Astrocyte (in vitro differentiated cells and primary cell): ENCODE measurements around the gene SUGCT. TPM values are rescaled to one million over a fixed set of nuclear protein-coding genes. Genes with fewer than 3 reads are reported as not detected.

Experiments
- DNase-seq: peaks from one replicate; pipeline ENCODE4 v3.0.0-alpha.2; 2010; ENCODE audit warnings: low read depth
- FAIRE-seq: peaks from 2 replicates; lab custom pipeline; 2011; peaks lifted over from hg19 to GRCh38; lab: Jason Lieb, UNC
- H2AFZ ChIP-seq: 2 replicates; pipeline ENCODE4 v1.6.0; 2012; ENCODE audit warnings: low read depth, low read length, inconsistent platforms
- H3K27ac ChIP-seq: 2 replicates; pipeline ENCODE4 v1.5.1; 2011; ENCODE audit warnings: low read depth, low read length, inconsistent platforms
- H3K27me3 ChIP-seq: 2 replicates; pipeline ENCODE4 v1.6.0; 2011; ENCODE audit warnings: low read length, inconsistent platforms; ENCODE audit not compliant: insufficient read depth
- H3K36me3 ChIP-seq: 2 replicates; pipeline ENCODE4 v1.5.1; 2011; ENCODE audit warnings: low read length, inconsistent platforms; ENCODE audit not compliant: insufficient read depth
- H3K4me1 ChIP-seq: 2 replicates; pipeline ENCODE4 v1.5.1; 2011; ENCODE audit warnings: low read length, inconsistent platforms; ENCODE audit not compliant: insufficient read depth
- H3K4me2 ChIP-seq: 2 replicates; pipeline ENCODE4 v1.6.0; 2012; ENCODE audit warnings: low read length, inconsistent platforms
- H3K4me3 ChIP-seq: 2 replicates; pipeline ENCODE4 v1.5.1; 2011; ENCODE audit warnings: low read depth, mild to moderate bottlenecking, low read length, inconsistent platforms; ENCODE audit not compliant: insufficient read depth
- H3K79me2 ChIP-seq: 2 replicates; pipeline ENCODE4 v1.6.0; 2012; ENCODE audit warnings: mild to moderate bottlenecking, low read length, inconsistent platforms; ENCODE audit not compliant: insufficient read depth
- H3K9ac ChIP-seq: 2 replicates; pipeline ENCODE4 v1.6.0; 2012; ENCODE audit warnings: mild to moderate bottlenecking, low read length, inconsistent platforms
- H3K9me3 ChIP-seq: 2 replicates; pipeline ENCODE4 v1.5.1; 2012; ENCODE audit warnings: low read depth, mild to moderate bottlenecking, low read length, inconsistent platforms; ENCODE audit not compliant: insufficient read depth
- H4K20me1 ChIP-seq: 2 replicates; pipeline ENCODE4 v1.6.0; 2012; ENCODE audit warnings: low read length, inconsistent platforms; ENCODE audit not compliant: insufficient read depth
- H3K27ac Mint-ChIP-seq: one replicate; pipeline ENCODE4 v1.8.0; 2021; ENCODE audit warnings: mild to moderate bottlenecking, mixed read lengths; ENCODE audit not compliant: unreplicated experiment
- H3K27me3 Mint-ChIP-seq: one replicate; pipeline ENCODE4 v1.8.0; 2021; ENCODE audit warnings: low read depth, mixed read lengths; ENCODE audit not compliant: unreplicated experiment
- H3K36me3 Mint-ChIP-seq: one replicate; pipeline ENCODE4 v1.8.0; 2021; ENCODE audit warnings: low read depth, mixed read lengths; ENCODE audit not compliant: unreplicated experiment
- H3K4me1 Mint-ChIP-seq: one replicate; pipeline ENCODE4 v1.8.0; 2021; ENCODE audit warnings: low read depth, mixed read lengths; ENCODE audit not compliant: unreplicated experiment
- H3K4me3 Mint-ChIP-seq: one replicate; pipeline ENCODE4 v1.8.0; 2021; ENCODE audit warnings: mild to moderate bottlenecking, moderate library complexity, mixed read lengths; ENCODE audit not compliant: unreplicated experiment
- H3K9me3 Mint-ChIP-seq: one replicate; pipeline ENCODE4 v1.8.0; 2021; ENCODE audit warnings: mild to moderate bottlenecking, mixed read lengths; ENCODE audit not compliant: unreplicated experiment
- CTCF ChIP-seq: IDR thresholded peaks from 2 replicates; pipeline ENCODE4 v1.5.1; 2011; ENCODE audit warnings: low read depth, mild to moderate bottlenecking, inconsistent platforms, low read length, moderate library complexity; ENCODE audit not compliant: insufficient read depth
- EZH2 ChIP-seq: IDR thresholded peaks from 2 replicates; pipeline ENCODE4 v1.6.1; 2012; ENCODE audit warnings: mild to moderate bottlenecking, low read length, inconsistent platforms; ENCODE audit not compliant: insufficient read depth
- total RNA-seq: library from RNA; stranded (reverse); gene quantifications from 2 replicates; pipeline ENCODE4 v1.2.1, GENCODE V29; 2021

The SUGCT gene
- total RNA-seq, 1 donor from 2014 or later, result 15.5 TPM

DNA sequence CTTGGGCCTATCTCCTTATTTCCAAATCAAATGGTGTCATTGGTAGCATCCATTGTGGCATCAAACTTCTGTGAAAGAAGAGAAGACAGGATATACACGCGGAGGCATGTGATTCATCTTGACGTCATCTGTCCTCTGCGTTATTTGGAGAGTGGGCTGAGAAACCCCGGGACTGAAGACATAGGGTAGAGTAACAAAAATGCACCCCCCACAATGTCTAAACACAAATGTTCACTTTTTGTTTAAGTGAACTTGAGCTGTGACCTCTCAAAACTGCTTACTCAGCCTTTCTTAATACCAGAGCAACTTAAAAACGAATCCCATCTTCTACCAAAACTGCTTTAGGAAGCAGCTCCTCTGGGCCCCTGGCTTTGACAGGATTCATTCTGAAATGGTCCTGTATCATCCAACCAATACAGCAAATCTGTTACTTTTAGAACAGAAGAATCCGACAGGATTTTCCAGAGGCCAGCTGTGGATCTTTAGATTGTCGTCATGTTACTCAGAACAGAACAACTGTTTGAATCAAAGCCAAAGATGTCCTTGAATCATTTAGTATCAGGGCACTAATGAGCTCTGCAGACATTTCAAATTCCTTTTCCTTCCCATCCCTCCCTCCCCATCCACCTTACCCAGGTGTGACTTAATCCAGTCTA lies 438.1 kb downstream of the SUGCT start:
- H3K4me3 ChIP-seq, result no peak overlapping the region
- DNase-seq (peak; percentile 74), FAIRE-seq (peak; percentile 83)
- peak overlapping the region; percentile 57 for H3K4me2 ChIP-seq
- Mint-ChIP-seq H3K27ac (peak overlapping the region; percentile 91), H3K27me3 (no peaks in the 10 kb centered on the region), H3K9me3 (peaks cover 10% of the 10 kb centered on the region), H3K4me1 (peaks cover 49% of the 10 kb centered on the region), H3K4me3 (no peak overlapping the region), H3K36me3 (peaks cover 2% of the 10 kb centered on the region)
- H2AFZ ChIP-seq, result no peak overlapping the region
- no peaks in the 10 kb centered on the region for H4K20me1 ChIP-seq
- TF ChIP-seq EZH2 (no peak), CTCF (no peak)
- no peaks in the 10 kb centered on the region for H3K36me3 ChIP-seq
- H3K79me2 ChIP-seq, result no peaks in the 10 kb centered on the region
- H3K27me3 ChIP-seq, result no peaks in the 10 kb centered on the region
- peak overlapping the region; percentile 40 for H3K27ac ChIP-seq
- no peaks in the 10 kb centered on the region for H3K9me3 ChIP-seq
- peak overlapping the region; percentile 25 for H3K9ac ChIP-seq
- H3K4me1 ChIP-seq, result peaks cover 17% of the 10 kb centered on the region

DNA sequence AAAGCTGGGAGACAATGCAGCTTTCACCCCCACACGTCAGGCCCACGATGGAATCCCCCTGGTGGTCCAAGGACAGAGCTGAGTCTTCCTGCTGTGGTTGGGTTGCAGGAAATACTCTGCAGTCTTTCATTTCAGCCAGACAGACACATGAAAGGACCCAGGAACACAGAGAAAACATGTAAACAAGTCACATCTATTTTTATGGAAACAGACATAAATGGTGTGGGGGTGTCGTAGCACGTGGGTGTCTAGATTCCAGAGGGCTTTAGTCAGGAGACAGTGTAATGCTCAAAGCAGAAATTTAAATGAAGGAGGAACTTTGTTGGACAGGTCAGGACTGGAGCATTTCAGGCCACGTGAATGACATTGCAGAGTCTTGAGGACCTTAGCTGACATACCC lies 444.6 kb downstream of the SUGCT start:
- H4K20me1 ChIP-seq, result no peaks in the 10 kb centered on the region
- peaks cover 11% of the 10 kb centered on the region for H3K4me1 ChIP-seq
- Mint-ChIP-seq H3K27me3 (no peaks in the 10 kb centered on the region), H3K9me3 (peaks cover 4% of the 10 kb centered on the region), H3K36me3 (no peaks in the 10 kb centered on the region), H3K27ac (peak overlapping the region; percentile 97), H3K4me1 (peaks cover 28% of the 10 kb centered on the region), H3K4me3 (no peak overlapping the region)
- H3K27ac ChIP-seq, result peak overlapping the region; percentile 32
- H3K9me3 ChIP-seq, result no peaks in the 10 kb centered on the region
- H3K4me3 ChIP-seq, result no peak overlapping the region
- no peak for TF ChIP-seq EZH2
- no peak for TF ChIP-seq CTCF
- DNase-seq, result peak; percentile 61
- no peaks in the 10 kb centered on the region for H3K36me3 ChIP-seq
- peak overlapping the region; percentile 1 for H3K9ac ChIP-seq
- H3K27me3 ChIP-seq, result no peaks in the 10 kb centered on the region
- H2AFZ ChIP-seq, result peak overlapping the region; percentile 16
- no peaks in the 10 kb centered on the region for H3K79me2 ChIP-seq
- peak overlapping the region; percentile 2 for H3K4me2 ChIP-seq
- FAIRE-seq, result no peak

- Mint-ChIP-seq H3K27ac (no peak overlapping the region), H3K4me3 (no peak overlapping the region), H3K4me1 (peaks cover 39% of the 10 kb centered on the region), H3K9me3 (peaks cover 4% of the 10 kb centered on the region), H3K36me3 (no peaks in the 10 kb centered on the region), H3K27me3 (no peaks in the 10 kb centered on the region)
- no peaks in the 10 kb centered on the region for H3K9me3 ChIP-seq
- no peak overlapping the region for H3K4me2 ChIP-seq
- H3K9ac ChIP-seq, result no peak overlapping the region
- no peak overlapping the region for H3K27ac ChIP-seq
- H3K4me3 ChIP-seq, result no peak overlapping the region
- no peaks in the 10 kb centered on the region for H3K27me3 ChIP-seq
- H3K79me2 ChIP-seq, result no peaks in the 10 kb centered on the region
- H2AFZ ChIP-seq, result no peak overlapping the region
- H3K4me1 ChIP-seq, result peaks cover 18% of the 10 kb centered on the region
- no peak for TF ChIP-seq CTCF
- TF ChIP-seq EZH2, result no peak
- FAIRE-seq, result no peak
- no peaks in the 10 kb centered on the region for H3K36me3 ChIP-seq
- no peak for DNase-seq
- no peaks in the 10 kb centered on the region for H4K20me1 ChIP-seq
These were observed 446.0 kb downstream of the SUGCT start for GRCh38 chr7:40580776-40581175.
